GM18867 (cell line): Measurements from ENCODE around the gene NXNL1.
"Not testable (repeated sequence)": the region's sequence is repeated elsewhere in the genome, so short reads cannot be mapped to it uniquely, and the experiment has no call there.

Source experiments
- ATAC-seq: cut with Tn5 transposase; IDR thresholded peaks from one replicate; pipeline ENCODE4 v1.9.1; 2021; ENCODE audit warnings: mild to moderate bottlenecking, moderate library complexity; ENCODE audit not compliant: unreplicated experiment

Gene NXNL1

GRCh38 chr19:17487284-17488121 is 26.8 kb upstream of the NXNL1 start:
- no peak for ATAC-seq

- ATAC-seq: no peak
Measured at GRCh38 chr19:17486545-17487240, 26.0 kb upstream of the NXNL1 start.

GRCh38 chr19:17484520-17485185 is 23.9 kb upstream of the NXNL1 start:
- no peak for ATAC-seq

GRCh38 chr19:17483605-17484002 is 22.9 kb upstream of the NXNL1 start:
- ATAC-seq: no peak

- ATAC-seq: no peak
Measured at GRCh38 chr19:17482877-17483604, 22.3 kb upstream of the NXNL1 start.

DNA sequence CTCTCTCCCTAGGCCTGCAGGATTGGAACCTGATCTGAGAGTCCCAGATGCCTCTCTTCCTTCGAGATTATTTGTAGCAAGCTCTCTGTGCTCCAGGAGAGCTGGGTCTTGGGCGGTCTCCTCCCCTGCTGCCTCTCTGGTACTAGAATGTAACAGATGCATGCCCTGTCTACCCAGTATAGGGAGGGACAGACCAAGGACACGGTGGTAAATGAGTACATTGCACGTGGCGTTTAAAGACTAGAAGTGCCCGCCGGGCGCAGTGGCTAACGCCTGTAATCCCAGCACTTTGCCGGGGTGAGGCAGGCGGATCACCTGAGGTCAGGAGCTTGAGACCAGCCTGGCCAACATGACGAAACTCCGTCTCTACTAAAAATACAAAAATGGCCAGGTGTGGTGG is 21.3 kb upstream of the NXNL1 start:
- no peak for ATAC-seq

DNA sequence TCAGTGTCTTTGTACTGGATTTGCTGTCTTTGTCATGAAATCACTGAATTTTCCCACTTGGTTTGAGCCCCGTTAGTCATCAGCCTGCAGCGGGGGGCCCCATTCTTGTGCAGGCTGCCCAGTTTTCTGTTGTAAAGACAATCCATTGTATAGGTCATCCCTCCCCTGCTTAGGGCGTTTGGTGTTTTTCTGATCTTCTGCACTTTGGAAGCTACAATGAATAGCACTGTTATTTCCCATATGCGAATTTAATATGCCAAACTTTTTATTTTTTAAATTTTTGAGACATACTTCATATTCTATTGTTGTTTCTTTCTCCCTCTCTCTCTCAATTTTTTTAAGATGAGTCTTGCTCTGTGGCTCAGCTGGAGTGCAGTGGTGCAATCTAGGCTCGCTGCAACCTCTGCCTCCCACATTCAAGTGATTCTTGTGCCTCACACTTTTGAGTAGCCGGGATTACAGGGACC is 18.6 kb upstream of the NXNL1 start:
- ATAC-seq: no peak

GRCh38 chr19:17475541-17476115 is 14.9 kb upstream of the NXNL1 start:
- ATAC-seq: no peak

DNA sequence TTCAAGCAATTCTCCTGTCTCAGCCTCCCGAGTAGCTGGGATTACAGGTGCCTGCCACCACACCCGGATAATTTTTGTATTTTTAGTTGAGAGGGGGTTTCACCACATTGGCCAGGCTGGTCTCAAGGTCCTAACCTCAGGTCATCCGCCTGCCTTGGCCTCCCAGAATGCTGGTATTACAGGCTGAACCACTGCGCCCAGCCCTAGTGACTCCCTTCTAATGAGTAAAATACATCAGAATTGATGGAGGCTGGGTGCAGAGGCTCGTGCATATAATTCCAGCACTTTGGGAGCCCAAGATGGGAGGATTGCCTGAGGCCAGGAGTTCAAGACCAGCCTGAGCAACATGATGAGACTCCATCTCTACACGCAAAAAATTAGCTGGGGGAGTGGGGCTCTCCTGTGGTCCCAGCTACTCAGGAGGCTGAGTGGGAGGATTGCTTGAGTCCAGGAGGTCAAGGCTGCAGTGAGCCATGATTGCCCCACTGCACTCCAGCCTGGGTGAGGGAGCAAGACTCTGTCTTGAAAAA is 14.3 kb upstream of the NXNL1 start:
- ATAC-seq: not testable (repeated sequence)

DNA sequence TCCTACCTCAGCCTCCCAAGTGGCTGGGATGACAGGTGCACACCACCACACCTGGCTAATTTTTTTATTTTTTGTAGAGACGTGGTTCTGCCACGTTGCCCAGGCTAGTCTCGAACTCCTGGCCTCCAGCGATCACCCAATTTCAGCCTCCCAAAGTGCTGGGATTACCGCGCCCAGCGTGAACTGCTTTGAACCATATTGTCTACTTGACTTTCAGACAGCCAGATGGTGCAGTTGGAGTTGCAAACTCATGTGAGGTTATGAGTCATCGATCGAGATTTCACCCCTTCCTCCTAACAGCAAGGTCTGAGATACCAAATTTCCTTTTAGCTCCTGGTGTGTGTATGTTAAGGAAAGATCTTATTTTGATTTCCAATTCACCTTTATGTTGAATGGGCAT is 12.3 kb upstream of the NXNL1 start:
- ATAC-seq: no peak

- no peak for ATAC-seq
Measured at GRCh38 chr19:17471410-17472125, 10.8 kb upstream of the NXNL1 start.

DNA sequence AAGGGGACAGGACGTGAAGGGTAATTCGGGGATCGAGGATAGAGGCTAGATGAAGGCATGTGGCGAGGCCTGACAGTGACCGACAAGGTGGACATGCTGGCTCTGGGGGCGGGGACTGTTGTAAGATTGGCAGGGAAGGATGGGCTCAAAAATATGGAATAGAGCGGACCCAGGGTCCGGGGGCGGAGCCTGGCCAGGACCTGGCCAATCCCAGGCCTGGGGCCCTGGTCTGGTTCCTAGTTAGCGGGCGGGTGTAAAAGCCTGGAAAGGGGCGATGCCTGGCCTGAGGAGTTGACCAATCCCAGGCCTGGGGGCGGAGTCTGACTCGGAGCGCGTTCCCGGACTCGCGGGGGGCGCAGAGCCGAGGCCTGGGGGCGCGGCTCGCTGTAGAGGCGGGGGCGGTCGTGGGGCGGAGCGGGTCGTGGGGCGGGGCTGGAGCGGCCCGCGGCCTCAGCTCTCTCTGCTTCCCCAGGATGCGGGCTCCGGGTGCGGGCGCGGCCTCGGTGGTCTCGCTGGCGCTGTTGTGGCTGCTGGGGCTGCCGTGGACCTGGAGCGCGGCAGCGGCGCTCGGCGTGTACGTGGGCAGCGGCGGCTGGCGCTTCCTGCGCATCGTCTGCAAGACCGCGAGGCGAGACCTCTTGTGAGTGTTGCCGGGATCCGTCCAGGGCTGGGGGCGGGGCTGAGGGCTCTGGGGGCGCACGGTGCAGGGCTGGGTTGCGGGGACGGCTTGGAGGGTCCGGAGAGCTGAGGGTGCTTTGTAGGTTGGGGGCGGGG is 9.5 kb upstream of the NXNL1 start, which contains the start of gene SLC27A1:
Gene SLC27A1 (plus strand): TSS at position 457 of the 774 bp plus-strand sequence. CDS start 17 bp downstream, at position 474.
- ATAC-seq: peak; percentile 73

GRCh38 chr19:17469481-17470067 is 8.8 kb upstream of the NXNL1 start:
- peak; percentile 59 for ATAC-seq

GRCh38 chr19:17469092-17469480 is 8.4 kb upstream of the NXNL1 start:
- no peak for ATAC-seq

GRCh38 chr19:17468302-17469091 is 7.8 kb upstream of the NXNL1 start:
- no peak for ATAC-seq

DNA sequence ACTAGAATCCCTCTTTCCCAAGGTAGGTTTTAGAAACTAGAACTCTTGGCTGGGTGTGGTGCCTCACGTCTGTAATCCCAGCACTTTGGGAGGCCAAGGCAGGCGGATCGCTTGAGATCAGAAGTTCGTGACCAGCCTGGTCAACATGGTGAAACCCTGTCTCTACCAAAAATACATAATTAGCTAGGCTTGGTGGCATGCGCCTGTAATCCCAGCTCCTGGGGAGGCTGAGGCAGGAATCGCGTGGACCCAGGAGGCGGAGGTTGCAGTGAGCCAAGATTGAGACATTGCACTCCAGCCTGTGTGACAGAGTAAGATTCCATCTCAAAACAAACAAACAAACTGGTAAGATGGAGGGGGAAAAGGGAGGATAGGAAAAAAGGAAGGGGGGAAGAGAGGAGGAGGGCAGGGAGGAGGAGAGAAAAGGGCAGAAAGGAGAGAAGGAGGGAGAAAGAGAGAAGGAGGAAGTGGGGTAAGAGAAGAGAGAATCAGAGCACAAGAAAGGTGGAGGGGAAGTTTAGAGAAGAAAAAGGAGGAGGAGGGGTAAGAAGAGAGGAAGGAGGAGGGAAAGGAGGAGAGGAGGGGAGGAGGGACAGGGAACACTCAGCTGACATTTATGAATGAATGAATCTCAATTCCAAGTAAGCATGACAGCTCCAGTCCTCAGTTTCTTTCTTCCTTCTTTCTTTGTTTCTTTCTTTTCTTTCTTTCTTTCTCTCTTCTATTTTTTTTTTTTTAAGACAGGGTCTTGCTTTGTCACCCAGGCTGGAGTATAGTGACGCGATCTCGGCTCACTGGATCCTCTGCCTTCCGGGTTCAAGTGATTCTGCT is 7.0 kb upstream of the NXNL1 start:
- no peak for ATAC-seq

DNA sequence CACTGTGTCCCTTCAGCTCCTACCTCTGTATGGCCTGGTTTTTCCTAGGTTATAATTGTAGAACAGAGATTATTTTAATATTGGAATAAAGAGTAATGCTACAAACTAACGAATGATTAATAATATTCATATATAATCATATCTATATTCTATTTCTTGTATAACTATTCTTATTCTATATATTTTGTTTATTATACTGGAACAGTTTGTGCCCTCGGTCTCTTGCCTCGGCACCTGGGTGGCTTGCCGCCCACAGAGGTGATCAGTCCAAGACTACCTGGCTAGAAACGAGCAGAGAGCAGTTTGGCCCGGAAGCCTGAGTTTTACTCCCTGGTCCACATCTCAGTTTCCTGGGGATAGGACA is 5.7 kb upstream of the NXNL1 start:
- no peak for ATAC-seq
